IPS-11a (cell line): ENCODE measurements around the gene TUBGCP2.
"Not testable (repeated sequence)": the region's sequence is repeated elsewhere in the genome, so short reads cannot be mapped to it uniquely, and the experiment has no call there.

Experiments
- H3K4me3 ChIP-seq: one replicate; pipeline ENCODE4 v1.5.1; 2013; ENCODE audit warnings: low read depth, low read length, control low read depth

The TUBGCP2 gene

DNA sequence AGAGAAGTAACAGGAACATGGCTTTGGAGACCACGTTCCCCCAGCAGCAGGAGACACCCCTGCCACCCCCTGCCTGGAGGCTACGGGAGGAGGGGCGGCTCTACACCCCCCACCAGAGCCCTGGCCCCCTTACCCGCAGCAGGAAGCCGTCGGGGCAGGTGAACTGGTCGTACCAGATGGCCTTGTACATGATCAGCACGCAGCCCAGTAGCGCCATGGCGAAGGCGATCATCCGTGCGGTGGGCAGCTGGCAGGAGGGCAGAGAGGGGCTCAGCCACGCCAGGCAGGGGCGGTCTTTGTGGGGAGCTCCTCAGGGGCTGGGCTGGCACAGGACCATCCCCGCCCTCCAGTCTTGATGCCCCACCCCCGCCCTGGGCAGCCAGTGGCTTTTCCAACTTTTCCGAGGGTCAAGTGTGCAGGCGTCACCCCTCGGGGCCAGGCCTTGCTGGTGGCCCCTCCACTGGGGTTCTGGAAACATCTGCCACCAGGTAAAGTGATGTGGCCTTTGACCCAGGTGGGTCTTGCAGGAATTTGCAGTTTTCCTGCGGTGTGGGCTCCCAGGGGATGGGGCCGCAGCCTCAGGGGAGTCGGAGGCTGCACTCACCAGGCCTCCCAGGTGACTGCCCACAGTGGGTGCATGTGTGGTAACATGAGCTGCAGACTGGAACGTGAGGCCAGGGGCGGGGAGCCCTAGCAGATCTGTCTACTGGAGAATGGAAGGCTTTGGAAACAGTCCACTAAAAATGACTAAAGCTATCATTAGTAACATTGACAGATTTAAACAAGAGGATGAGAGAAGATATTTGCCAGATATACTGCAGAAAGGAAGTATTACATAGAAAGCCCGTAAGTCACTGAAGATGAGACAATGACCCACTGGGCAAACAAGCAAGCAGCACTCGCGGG is 18.3 kb upstream of the TUBGCP2 start:
- H3K4me3 ChIP-seq = no peak overlapping the region

DNA sequence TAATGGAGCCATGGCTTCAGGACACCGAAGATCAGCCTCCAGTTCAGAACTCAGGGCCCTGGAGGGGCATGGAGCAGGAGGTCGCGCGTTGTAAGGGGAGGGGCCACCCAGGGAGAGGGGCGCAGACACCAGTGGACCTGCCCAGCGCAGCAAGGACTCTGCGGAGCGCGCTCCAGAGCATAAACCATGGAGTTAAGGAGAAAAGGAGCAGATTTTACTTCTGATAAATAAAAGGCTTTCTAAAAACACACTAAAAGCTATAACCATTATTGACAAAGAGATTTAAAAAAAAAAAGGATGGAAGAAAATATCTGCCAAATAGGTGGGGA is 17.5 kb upstream of the TUBGCP2 start:
- peak overlapping the region; percentile 47 for H3K4me3 ChIP-seq

GRCh38 chr10:133325440-133326222 is 17.0 kb upstream of the TUBGCP2 start:
- peak overlapping the region; percentile 47 for H3K4me3 ChIP-seq

DNA sequence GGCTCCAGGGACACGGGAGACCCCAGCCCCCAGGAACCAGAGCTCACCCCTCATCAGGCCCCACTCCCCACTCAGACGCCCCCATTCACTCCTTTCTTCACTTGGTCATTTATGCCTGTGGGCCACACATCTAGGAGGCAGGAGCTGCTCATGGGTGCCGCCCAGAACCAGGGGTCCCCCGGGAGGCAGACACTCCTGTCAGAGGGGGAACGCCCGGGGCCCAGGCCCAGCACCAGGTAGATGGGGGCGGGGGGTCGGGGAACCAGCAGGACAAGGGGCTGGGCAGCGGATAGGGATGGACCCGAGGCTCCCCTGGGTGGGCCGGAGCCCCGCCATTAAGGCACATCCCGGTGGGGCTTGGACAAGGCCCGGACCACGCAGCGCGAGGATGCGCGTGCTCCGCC is 16.2 kb upstream of the TUBGCP2 start:
- no peak overlapping the region for H3K4me3 ChIP-seq

DNA sequence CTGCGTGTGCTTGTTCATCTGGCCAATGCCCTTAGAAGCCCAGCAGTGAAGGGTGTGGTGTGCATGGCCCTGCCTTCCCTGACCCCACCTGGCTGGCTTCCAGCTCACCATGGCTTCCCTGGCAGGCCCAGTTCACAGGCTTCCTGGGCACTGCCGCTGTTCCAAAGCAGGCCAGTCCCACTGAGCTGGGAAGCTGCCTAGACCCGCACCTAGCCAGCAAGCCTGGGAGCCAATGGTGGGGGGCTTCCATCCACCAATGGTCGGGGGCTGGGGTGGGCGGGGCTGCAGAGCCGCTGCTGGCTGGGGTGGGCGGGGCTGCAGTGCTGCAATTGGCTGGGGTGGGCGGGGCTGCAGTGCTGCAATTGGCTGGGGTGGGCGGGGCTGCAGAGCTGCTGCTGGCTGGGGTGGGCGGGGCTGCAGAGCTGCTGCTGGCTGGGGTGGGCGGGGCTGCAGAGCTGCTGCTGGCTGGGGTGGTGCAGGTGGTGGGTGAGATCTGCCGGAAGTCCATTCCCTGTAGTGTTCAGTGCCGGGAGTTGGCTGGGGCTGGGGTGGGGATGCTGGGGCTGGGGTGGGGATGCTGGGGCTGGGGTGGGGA is 15.6 kb upstream of the TUBGCP2 start:
- no peak overlapping the region for H3K4me3 ChIP-seq

GRCh38 chr10:133322064-133322709 is 13.5 kb upstream of the TUBGCP2 start:
- H3K4me3 ChIP-seq = not testable (repeated sequence)

GRCh38 chr10:133320852-133321422 is 12.3 kb upstream of the TUBGCP2 start:
- not testable (repeated sequence) for H3K4me3 ChIP-seq

DNA sequence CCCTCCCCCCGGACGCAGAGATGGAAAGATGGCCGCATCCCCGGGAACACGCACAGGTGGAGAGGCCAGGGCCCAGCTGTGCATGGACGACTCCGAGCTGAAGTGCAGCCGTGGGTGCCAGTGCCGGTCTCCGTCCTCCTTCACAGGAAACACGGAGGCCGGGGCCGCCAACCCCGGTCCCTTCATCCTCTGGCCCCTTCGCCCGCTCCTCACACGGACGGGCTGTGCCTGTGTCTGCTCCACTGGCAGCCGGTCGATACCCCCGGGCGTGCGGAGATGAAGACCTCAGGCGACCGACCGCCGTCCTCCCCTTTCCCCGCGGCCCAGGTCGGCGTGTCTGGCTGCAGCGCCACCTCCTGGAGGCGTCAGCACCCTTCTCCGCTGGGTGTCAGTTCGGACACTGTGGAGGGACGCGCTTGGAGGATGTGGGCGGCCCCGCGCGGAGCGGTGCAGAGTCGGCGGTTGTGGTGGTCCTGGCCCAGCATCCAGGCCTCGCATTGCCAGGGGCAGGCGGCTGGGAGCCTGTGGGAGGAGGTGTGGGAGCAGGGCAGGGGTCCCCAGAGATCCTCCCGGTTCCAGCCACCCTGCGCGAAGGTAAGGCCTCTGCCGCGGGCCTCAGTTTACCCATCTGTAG is 9.9 kb upstream of the TUBGCP2 start:
- H3K4me3 ChIP-seq = peak overlapping the region; percentile 35

- H3K4me3 ChIP-seq = no peak overlapping the region
Measured at GRCh38 chr10:133316732-133317131, 8.1 kb upstream of the TUBGCP2 start.

DNA sequence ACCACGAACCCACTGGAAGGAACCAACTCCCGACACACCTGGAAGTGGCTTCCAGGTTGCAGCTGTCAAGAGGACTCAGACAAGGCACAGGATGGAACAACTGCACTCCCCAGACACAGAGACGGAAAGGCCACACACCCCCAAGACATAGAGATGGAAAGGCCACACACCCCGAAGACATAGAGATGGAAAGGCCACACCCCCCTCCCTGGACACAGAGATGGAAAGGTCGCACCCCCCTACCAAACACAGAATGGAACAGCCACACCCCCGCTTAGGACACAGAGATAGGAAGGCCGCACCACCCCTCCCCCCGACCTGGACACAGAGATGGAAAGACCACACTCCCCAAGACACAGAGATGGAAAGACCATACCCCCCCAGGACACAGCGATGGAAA is 7.6 kb upstream of the TUBGCP2 start:
- H3K4me3 ChIP-seq = no peak overlapping the region

DNA sequence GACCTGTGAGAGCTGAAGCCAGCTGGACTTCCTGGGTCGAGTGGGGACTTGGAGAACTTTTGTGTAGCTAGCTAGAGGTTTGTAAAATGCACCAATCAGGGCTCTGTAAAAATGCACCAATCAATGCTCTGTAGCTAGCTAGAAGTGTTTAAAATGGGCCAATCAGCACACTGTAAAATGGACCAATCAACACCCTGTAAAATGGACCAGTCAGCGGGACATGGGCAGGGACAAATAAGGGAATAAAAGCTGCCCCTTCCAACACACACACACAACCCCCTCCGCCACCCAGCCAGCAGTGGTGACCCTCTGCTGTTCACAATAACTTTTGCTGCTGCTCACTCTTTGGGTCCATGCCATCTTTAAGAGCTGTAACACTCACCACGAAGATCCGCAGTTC is 7.2 kb upstream of the TUBGCP2 start:
- H3K4me3 ChIP-seq = no peak overlapping the region

GRCh38 chr10:133314911-133315310 is 6.2 kb upstream of the TUBGCP2 start:
- H3K4me3 ChIP-seq = no peak overlapping the region

GRCh38 chr10:133313192-133313591 is 4.5 kb upstream of the TUBGCP2 start:
- H3K4me3 ChIP-seq = no peak overlapping the region

GRCh38 chr10:133312769-133313145 is 4.1 kb upstream of the TUBGCP2 start:
- H3K4me3 ChIP-seq = no peak overlapping the region

- H3K4me3 ChIP-seq = no peak overlapping the region
Measured at GRCh38 chr10:133312016-133312768, 3.5 kb upstream of the TUBGCP2 start.

- no peak overlapping the region for H3K4me3 ChIP-seq
Measured at GRCh38 chr10:133311570-133311969, 2.9 kb upstream of the TUBGCP2 start.

DNA sequence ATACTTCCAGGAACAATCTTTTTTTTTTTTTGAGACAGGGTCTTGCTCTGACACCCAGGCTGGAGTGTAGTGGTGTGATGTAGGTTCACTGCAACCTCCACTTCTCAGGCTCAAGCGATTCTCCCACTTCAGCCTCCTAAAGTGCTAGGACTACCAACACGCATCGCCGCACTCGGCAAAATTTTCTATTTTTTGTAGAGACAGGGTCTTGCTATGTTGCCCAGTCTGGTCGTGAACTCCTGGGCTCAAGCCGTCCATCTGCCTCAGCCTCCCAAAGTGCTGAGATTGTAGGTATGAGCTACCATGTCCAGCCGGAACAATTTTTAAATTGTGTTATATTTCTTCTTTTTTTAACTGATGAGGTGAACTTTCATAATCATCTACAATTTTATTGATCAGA is 2.1 kb upstream of the TUBGCP2 start:
- no peak overlapping the region for H3K4me3 ChIP-seq

DNA sequence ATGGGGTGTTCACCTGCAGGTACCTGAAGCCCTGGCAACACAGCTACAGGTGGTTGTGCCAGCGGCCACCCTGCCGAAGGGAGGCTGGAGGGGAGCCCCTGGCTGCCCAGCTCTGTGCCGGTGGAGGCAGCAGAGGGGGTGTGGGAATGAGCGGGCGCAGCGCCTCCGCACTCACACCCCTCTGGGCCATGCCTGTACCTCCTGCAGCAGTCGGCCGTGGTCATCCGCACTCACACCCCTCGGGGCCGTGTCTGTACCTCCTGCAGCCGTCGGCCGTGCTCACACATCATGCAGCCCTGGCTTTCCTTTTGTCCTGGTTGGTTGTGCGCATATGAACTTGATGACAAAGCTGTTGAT is 1.7 kb upstream of the TUBGCP2 start:
- H3K4me3 ChIP-seq = no peak overlapping the region

DNA sequence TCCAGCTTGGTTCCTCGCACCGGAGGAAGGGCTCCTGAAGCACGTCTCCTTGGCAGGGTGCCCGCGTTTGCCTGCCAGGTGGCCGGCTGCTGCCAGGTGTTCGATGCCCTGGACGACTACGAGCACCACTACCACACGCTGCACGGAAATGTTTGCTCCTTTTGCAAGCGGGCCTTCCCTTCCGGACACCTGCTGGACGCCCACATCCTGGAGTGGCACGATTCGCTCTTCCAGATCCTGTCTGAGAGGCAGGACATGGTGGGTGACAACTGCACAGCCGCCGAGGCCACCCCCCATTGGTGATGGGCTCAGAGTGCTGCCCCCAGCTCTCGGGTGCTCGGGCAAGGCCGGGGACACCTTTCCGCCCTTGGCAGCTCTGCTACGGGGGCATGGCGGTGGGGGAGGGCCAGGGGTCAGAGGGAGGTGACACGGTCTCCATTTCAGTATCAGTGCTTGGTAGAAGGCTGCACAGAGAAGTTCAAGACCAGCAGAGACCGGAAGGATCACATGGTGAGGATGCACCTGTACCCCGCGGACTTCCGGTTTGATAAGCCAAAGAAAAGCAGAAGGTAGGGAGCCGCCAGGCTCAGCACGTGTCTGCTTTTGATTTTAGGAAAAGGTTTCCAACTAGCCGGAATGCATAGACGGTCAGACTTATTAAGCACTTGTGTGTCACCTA is 1.2 kb upstream of the TUBGCP2 start:
- H3K4me3 ChIP-seq = no peak overlapping the region
